Measurements from ENCODE around the gene DEF6.

Gene DEF6

DNA sequence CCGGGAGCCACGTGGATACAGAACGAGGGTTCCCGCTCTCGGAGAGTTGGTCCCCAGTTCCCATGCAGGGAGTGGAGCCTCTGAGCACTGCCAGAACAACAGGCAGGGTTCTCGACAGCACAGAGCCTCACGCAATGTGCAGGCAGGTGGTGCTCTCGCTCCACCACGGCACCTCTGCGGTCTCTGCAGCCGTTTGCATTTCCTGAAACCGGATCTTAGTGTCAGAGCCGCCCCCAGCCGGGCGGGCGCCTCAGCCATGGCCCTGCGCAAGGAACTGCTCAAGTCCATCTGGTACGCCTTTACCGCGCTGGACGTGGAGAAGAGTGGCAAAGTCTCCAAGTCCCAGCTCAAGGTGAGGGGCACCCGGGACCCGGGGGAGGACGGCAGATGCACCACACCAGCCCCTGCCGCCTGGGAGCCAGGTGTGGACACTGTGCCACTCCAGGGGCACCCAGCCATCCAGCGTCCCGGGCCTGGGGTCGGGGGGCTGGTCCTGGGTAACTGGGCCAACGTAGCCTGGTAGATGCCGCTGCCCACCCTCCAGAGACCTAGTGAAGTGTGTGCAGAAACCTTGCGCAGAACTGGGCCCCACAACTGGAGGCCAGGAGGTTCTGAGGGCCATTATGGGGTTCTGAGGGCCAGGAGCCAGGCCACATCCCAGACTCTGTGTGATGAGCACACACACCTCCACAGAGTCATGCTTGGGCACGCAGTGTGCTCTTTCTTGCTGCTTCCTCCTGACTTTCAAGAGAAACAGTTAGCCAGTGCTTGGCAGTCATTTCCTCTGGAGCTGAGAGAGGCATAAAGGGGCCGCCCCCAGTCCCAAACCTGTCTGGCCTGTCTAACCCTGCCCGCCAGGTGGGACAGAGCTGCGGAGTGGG is at the start of gene DEF6:
Gene DEF6, plus strand, starts transcription at position 218 of the 881 bp plus-strand sequence. Its CDS starts 39 bp downstream, at position 257.
- intact Hi-C loops (cut with DNase I): no loop called here
- peak in 41 of 42 donors; percentile 20 to 72 (median 45) for DNase-seq

GRCh38 chr6:35248300-35248699 is 49.3 kb upstream of the DEF6 start:
- intact Hi-C loops (cut with DNase I): loop anchor here (10.0 kb wide), 1 partner anchor 263 kb away; no protein-coding TSS in a partner anchor
- no peak for DNase-seq

DNA sequence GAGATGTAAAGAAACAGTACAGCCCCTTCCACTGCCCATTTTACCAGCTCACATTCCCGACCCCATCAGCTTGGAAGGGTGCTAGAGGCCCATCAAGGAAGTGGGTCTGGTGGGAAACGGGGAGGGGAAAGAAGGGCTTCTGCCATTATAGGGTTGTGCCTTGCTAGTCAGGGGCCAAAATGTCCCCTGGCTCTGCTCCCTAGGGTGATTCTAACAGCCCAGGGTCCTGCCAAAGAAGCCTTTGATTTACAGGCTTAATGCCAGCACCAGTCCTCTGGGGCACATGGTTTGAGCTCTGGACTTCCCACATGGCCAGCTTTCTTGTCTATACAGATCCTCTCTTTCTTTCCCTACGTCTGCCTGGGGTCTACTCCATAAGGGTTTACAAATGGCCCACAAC is 48.7 kb upstream of the DEF6 start:
- intact Hi-C loops (cut with DNase I): loop anchor here (10.0 kb wide), 1 partner anchor 264 kb away; no protein-coding TSS in a partner anchor
- peak in 4 of 42 donors; percentile 5 to 51 (median 24) for DNase-seq

GRCh38 chr6:35251949-35252348 is 45.7 kb upstream of the DEF6 start:
- DNase-seq: no peak
- intact Hi-C loops (cut with DNase I): no loop called here

DNA sequence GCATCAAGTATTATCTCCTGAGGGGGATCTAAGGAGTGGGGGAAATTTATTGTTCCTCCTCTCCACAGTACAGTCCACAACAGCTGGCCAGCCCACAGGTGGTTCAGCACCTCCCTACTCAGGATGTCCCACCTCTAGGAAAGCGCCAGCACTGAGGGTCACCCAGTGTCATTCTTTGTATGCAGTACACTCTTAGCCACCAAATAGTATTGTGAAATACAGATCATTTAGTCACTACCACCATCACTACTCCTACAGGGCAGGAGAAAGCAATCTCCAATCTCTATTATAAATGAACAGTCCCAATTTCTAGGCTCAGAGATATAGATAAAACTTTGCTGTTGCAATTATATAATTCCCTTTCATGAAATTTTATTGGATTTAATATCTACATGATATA is 44.4 kb upstream of the DEF6 start:
- intact Hi-C loops (cut with DNase I): no loop called here
- DNase-seq: no peak

DNA sequence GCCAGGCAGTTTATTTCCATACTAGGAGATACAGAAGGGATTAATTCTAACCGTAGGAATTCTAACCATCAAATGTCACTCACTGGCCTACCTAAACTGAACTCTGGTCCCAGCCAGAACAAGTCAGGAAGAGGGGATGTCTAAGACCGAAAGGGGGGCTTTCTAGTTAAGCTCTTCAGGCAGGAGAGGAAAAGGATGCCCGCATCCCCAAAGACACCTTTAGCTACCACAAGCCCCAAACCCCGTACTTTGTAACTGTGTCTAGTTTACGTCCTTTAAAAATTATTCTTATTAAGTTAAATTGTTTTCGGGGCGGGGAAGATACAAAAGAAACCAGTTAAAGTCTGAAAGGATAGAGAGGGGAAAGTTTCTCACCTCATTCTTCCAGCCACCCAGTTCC is 39.3 kb upstream of the DEF6 start:
- DNase-seq: no peak
- intact Hi-C loops (cut with DNase I): no loop called here

DNA sequence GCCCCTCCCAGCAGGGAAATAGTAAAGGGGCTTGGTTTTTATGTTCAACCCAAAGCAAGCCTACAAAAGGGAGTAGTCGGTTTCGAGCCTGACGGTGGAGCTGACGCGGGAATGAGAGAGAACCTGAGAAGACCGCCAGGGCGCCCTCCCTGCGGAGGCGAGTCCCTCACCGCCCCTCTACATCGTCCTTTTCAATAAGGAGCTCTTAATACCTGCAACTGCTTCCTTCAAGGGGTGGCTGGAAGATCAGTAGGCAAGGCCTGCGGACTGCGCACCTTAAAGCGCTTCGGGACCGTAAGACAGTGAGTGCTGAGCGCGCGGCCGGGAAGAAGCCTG is 38.8 kb upstream of the DEF6 start:
- DNase-seq: peak in 28 of 42 donors; percentile 11 to 71 (median 48)
- intact Hi-C loops (cut with DNase I): no loop called here

GRCh38 chr6:35259194-35259947 is 38.2 kb upstream of the DEF6 start, which contains the start of gene ZNF76:
ZNF76 (plus strand) TSS chr6:35259735; CDS start chr6:35281152, 21,417 bp downstream.
- intact Hi-C loops (cut with DNase I): no loop called here
- peak; percentile 94 to 99 (median 98) for DNase-seq

GRCh38 chr6:35259948-35260590 is 37.5 kb upstream of the DEF6 start:
- peak in 38 of 42 donors; percentile 24 to 74 (median 49) for DNase-seq
- intact Hi-C loops (cut with DNase I): no loop called here

DNA sequence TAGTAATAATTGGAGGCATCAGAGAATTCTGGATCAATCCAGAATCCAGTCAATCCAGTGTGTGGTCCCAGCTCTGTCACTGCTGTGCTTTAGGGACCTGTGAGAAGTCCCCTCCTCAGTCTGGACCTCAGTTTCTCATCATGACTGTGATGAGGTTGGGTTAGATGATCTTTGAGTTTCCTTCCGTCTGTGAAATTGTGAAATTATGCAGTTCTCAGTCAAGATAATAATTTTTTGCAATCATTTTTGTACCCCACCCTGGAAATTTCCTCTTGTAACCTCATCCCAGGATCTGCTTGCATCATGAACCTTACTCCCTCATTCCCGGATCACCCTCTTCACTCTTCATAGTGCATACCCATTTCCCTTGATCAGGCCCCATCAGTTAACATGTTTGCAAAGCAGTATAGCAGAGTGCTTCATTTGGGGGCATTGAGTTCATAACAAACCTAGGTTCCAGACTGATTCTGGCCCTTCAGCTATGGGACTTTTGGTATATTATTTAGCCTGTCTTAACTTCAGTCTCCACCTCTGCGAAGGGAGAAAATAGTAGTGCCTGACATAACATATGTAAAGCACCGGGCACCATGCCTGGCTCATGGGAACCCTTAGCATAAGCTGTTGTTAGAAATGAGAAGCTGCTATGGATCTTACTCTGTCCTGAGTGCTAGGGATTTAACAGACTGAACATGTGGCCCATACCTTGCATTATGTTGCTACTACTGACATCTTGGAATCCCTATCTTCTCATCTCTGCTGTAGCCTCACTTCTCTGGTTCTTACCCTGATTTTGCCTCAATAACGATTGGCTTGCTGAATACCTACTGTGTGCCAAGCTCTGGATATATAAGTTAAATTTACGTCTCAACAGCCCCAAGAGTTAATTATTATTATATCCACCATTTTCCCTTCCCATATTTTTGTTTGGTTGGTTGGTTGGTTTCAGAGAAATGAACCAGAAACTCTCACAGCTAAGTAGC is 36.7 kb upstream of the DEF6 start:
- intact Hi-C loops (cut with DNase I): no loop called here

GRCh38 chr6:35262596-35262995 is 35.0 kb upstream of the DEF6 start:
- no peak for DNase-seq
- intact Hi-C loops (cut with DNase I): no loop called here

More for the DNA sequence above, 36.7 kb upstream of the DEF6 start:
- no peak for DNase-seq

DNA sequence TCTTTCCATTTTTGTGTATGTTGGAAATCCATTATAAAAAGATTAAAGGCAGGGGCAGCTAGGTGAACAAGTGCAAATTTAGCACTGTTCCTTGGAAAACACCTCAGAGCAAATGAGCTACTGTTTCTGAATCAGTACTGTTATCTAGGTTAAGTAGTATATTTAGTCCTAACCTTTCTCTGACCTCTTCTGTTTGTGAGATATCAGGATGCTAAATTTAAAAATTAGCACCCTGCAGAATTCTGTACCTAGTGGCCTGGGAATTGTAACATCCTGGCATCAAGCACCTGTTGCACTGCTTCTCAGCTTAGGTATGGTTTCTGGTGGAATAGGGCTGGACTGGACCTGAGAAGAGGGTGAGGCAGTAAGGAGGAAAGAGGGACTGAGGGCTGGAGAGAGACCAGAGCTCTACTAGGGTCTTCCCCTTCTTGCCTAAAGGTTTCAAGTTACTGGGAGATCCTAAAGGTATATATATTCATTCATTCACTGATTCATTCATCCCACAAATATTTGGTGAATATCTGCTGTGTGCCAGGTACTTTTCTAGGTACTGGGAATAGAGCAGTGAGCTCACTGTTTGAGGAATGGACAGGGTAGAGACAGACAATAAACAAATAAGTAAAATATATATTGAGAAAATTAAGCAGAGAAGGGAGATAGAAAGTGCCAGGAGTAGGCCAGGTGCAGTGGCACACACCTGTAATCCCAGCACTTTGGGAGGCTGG is 32.9 kb upstream of the DEF6 start:
- DNase-seq: peak in 2 of 42 donors; percentile 30 to 38
- intact Hi-C loops (cut with DNase I): no loop called here

DNA sequence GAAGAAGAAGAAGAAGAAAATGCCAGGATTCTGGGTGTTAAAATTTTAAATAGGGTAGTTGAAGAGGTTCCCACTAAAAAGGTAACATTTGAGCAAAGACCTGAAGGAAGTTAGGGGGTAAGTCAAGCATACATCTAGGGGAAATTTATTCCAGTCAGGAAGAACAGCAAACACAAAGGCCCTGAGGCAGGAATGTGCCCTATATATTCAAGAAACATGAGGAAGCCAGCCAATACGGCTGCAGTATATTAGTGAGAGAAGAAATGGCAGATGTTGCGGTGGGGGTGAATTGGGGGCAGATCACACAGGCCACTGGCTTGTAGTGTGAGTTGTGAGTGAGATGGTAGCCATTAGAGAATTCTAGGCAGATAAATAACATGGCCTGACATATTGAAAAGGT is 32.1 kb upstream of the DEF6 start:
- intact Hi-C loops (cut with DNase I): no loop called here
- DNase-seq: no peak

GRCh38 chr6:35267446-35267845 is 30.2 kb upstream of the DEF6 start:
- intact Hi-C loops (cut with DNase I): no loop called here
- DNase-seq: no peak

GRCh38 chr6:35267897-35268296 is 29.7 kb upstream of the DEF6 start:
- intact Hi-C loops (cut with DNase I): no loop called here
- no peak for DNase-seq

- intact Hi-C loops (cut with DNase I): no loop called here
- no peak for DNase-seq
Measured at GRCh38 chr6:35272005-35272404, 25.6 kb upstream of the DEF6 start.

GRCh38 chr6:35273822-35274559 is 23.6 kb upstream of the DEF6 start:
- no peak for DNase-seq
- intact Hi-C loops (cut with DNase I): no loop called here
